Stimulated activated CD4-positive, alpha-beta T cell treated with anti-CD3 and anti-CD28 coated beads, Interleukin-15, amount 100 ng/mL, for 48 hours (primary cell): ENCODE results near the gene CYP4Z1.
"Not testable (repeated sequence)": the region's sequence is repeated elsewhere in the genome, so short reads cannot be mapped to it uniquely, and the experiment has no call there.

ENCODE experiments used
- DNase-seq, 2 donors: peaks; one replicate each; pipeline ENCODE4 v3.0.0-alpha.2; 2020; ENCODE audit warnings: low read depth in 2 of 2

CYP4Z1 gene

GRCh38 chr1:47128221-47128620 lies 61.2 kb downstream of the CYP4Z1 start:
- no peak for DNase-seq

- DNase-seq = not testable (repeated sequence)
Observed at GRCh38 chr1:47128854-47129253, 61.8 kb downstream of the CYP4Z1 start.

- DNase-seq = not testable (repeated sequence)
Observed at GRCh38 chr1:47129489-47130230, 62.6 kb downstream of the CYP4Z1 start.

GRCh38 chr1:47132665-47133064 lies 65.6 kb downstream of the CYP4Z1 start:
- not testable (repeated sequence) for DNase-seq

- no peak for DNase-seq
Observed at GRCh38 chr1:47137198-47137597, 70.2 kb downstream of the CYP4Z1 start, which contains the start of gene CYP4A22. TSS of gene CYP4A22 (plus strand) at chr1:47137441. CDS start at chr1:47137486, 45 bp downstream.

GRCh38 chr1:47137925-47138615 lies 71.0 kb downstream of the CYP4Z1 start:
- DNase-seq = no peak

- not testable (repeated sequence) for DNase-seq
Observed at GRCh38 chr1:47140358-47140757, 73.3 kb downstream of the CYP4Z1 start.

GRCh38 chr1:47143654-47144053 lies 76.6 kb downstream of the CYP4Z1 start:
- DNase-seq = not testable (repeated sequence)

- DNase-seq = not testable (repeated sequence)
Observed at GRCh38 chr1:47146495-47146894, 79.5 kb downstream of the CYP4Z1 start.

- no peak for DNase-seq
Observed at GRCh38 chr1:47147047-47147785, 80.2 kb downstream of the CYP4Z1 start.

- not testable (repeated sequence) for DNase-seq
Observed at GRCh38 chr1:47149162-47149561, 82.1 kb downstream of the CYP4Z1 start.

- DNase-seq = not testable (repeated sequence)
Observed at GRCh38 chr1:47156457-47156856, 89.4 kb downstream of the CYP4Z1 start.

GRCh38 chr1:47157957-47158356 lies 90.9 kb downstream of the CYP4Z1 start:
- not testable (repeated sequence) for DNase-seq

- no peak for DNase-seq
Observed at GRCh38 chr1:47160716-47161115, 93.7 kb downstream of the CYP4Z1 start.

GRCh38 chr1:47161298-47162040 lies 94.4 kb downstream of the CYP4Z1 start:
- DNase-seq = no peak

GRCh38 chr1:47164552-47164951 lies 97.5 kb downstream of the CYP4Z1 start:
- no peak for DNase-seq
